Measurements from ENCODE around the gene NXN. TPM values are rescaled to one million over a fixed set of nuclear protein-coding genes. Genes with fewer than 3 reads are reported as not detected.
A peak's percentile ranks its signal among the peaks of the same experiment; 100 is the strongest.
"Not testable (repeated sequence)": the region's sequence is repeated elsewhere in the genome, so short reads cannot be mapped to it uniquely, and the experiment has no call there.

The NXN gene
- total and polyA plus RNA-seq, 4 donors = 25.7 to 60.6 (median 44.0) TPM

DNA sequence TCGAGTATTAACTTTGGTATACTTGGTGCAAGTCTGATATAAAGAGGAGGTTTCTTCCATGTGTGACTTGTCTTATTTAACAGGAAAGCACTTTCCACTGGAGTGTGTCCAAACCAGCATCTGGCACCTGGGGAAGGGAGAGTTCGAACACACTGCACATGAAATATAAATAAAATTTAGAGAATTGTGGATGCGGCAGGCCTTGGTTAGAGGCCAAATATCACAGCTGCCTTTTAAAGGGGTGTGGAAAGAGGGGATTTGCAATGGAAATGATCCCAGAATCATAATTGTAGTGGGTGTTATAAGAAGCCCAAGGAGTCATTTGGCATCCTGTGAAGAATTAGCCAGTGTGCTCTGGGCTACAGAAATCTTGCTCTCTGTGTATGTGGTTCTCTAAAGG is 4.3 kb upstream of the NXN start:
- Histone ChIP-seq H3K4me3 (ENCODE audit: low read depth, low read length) (no peak overlapping the region), H3K27me3 (ENCODE audit: control insufficient read depth, insufficient read depth, low read length) (no peaks in the 10 kb centered on the region), H3K36me3 (ENCODE audit: control insufficient read depth, insufficient read depth, low read length) (no peaks in the 10 kb centered on the region), H3K9me3 (ENCODE audit: control insufficient read depth, insufficient read depth, low read length) (no peaks in the 10 kb centered on the region), H3K4me1 (ENCODE audit: control insufficient read depth, insufficient read depth, low read length) (peaks cover 12% of the 10 kb centered on the region), H3K27ac (ENCODE audit: low read depth, low read length) (no peak overlapping the region)
- DNase-seq (ENCODE audit: low read depth in 4 of 6, low spot score in 6 of 6) = peak in 2 of 6 donors; percentile 69 to 81
- WGBS (ENCODE audit: insufficient coverage) = 83% methylated on average over 1 of the region's 3 CpGs

DNA sequence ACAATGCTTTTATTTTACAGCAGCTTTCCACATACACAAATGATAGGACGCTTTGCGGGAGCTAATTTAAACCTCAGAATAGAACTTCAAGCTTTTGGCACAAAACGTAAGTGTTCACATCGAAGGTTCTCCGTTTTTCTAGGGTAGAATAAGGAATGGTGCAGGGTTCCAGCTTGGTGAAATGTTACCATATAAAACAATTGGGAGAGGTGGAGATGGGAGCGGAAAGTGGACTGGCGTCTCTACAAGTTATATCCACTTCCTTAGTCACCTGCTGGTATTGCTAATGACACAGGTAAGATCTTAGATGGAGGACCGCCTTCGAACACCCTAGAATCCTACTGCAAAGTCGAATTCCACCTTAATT is 1.7 kb upstream of the NXN start:
- no peak for DNase-seq (ENCODE audit: low read depth in 4 of 6, low spot score in 6 of 6)
- Histone ChIP-seq H3K27me3 (ENCODE audit: control insufficient read depth, insufficient read depth, low read length) (peaks cover 2% of the 10 kb centered on the region), H3K9me3 (ENCODE audit: control insufficient read depth, insufficient read depth, low read length) (no peaks in the 10 kb centered on the region), H3K36me3 (ENCODE audit: control insufficient read depth, insufficient read depth, low read length) (no peaks in the 10 kb centered on the region), H3K4me3 (ENCODE audit: low read depth, low read length) (peak overlapping the region; percentile 31), H3K27ac (ENCODE audit: low read depth, low read length) (no peak overlapping the region), H3K4me1 (ENCODE audit: control insufficient read depth, insufficient read depth, low read length) (peaks cover 21% of the 10 kb centered on the region)
- 27% methylated on average over 6 of the region's 10 CpGs for WGBS (ENCODE audit: insufficient coverage)

DNA sequence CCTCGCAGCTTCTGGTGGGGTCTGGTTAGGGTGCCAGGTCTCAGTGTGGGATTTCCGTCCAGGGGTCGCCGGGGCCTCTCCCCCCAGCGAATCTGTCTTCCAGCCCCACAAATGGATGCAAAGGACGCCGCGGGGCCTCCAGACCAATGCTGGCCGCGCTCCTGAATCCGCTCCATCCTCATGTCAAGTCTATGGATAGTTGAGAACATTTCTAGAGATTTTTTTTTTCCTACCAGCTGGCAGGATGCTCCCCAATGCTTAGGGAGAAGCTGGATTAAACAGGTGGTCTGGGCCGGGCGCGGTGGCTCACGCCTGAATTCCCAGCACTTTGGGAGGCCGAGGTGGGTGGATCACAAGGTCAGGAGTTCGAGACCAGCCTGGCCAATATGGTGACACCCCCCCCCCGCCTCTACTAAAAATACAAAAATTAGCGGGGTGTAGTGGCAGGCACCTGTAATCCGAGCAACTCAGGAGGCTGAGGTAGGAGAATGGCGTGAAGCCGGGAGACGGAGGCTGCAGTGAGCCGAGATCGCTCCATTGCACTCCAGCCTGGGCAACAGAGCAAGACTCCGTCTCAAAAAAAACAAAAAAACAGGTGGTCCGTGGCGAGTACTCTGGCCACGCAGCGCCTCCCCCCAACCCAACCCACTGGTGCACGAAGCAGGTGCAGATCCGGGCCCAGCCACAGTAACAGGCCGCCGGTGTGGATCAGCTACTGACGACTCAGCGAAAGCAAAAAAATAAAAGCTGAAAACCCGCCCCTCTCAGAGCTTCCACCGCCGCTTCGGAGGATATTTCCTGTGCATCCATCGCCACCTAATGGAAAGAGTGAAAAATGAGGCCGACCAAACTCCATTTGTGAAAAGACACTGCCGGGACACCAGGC is 1.1 kb upstream of the NXN start:
- no peaks in the 10 kb centered on the region for H3K36me3 ChIP-seq (ENCODE audit: control insufficient read depth, insufficient read depth, low read length)
- H3K27me3 ChIP-seq (ENCODE audit: control insufficient read depth, insufficient read depth, low read length) = peaks cover 2% of the 10 kb centered on the region
- H3K4me1 ChIP-seq (ENCODE audit: control insufficient read depth, insufficient read depth, low read length) = peaks cover 21% of the 10 kb centered on the region
- H3K27ac ChIP-seq (ENCODE audit: low read depth, low read length) = peak overlapping the region; percentile 92
- WGBS (ENCODE audit: insufficient coverage) = 17% methylated on average over 25 of the region's 43 CpGs
- H3K4me3 ChIP-seq (ENCODE audit: low read depth, low read length) = peak overlapping the region; percentile 57
- peak in 5 of 6 donors; percentile 84 to 98 (median 91) for DNase-seq (ENCODE audit: low read depth in 4 of 6, low spot score in 6 of 6)
- H3K9me3 ChIP-seq (ENCODE audit: control insufficient read depth, insufficient read depth, low read length) = no peaks in the 10 kb centered on the region

DNA sequence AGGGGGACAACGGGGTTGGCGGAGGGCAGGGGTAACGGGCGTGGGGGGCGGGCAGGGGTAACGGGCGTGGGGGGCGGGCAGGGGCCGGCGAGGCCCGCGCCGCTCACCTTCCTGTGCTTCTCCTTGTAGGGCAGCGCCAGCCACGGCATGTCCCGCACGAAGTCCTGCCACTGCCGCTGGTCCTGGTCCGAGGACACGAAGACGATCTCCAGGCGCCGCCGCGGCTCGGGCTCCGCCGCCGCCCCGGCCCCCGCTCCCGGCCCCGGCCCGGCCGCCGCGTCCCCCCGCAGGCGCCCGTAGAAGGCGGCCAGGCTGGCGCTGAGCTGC is 401 bp downstream of the NXN start:
- peaks cover 2% of the 10 kb centered on the region for H3K27me3 ChIP-seq (ENCODE audit: control insufficient read depth, insufficient read depth, low read length)
- under 1% methylated on average over 42 of the region's 42 CpGs for WGBS (ENCODE audit: insufficient coverage)
- H3K9me3 ChIP-seq (ENCODE audit: control insufficient read depth, insufficient read depth, low read length) = no peaks in the 10 kb centered on the region
- H3K36me3 ChIP-seq (ENCODE audit: control insufficient read depth, insufficient read depth, low read length) = no peaks in the 10 kb centered on the region
- DNase-seq (ENCODE audit: low read depth in 4 of 6, low spot score in 6 of 6) = no peak
- H3K27ac ChIP-seq (ENCODE audit: low read depth, low read length) = peak overlapping the region; percentile 40
- H3K4me1 ChIP-seq (ENCODE audit: control insufficient read depth, insufficient read depth, low read length) = peaks cover 21% of the 10 kb centered on the region
- H3K4me3 ChIP-seq (ENCODE audit: low read depth, low read length) = peak overlapping the region; percentile 38

DNA sequence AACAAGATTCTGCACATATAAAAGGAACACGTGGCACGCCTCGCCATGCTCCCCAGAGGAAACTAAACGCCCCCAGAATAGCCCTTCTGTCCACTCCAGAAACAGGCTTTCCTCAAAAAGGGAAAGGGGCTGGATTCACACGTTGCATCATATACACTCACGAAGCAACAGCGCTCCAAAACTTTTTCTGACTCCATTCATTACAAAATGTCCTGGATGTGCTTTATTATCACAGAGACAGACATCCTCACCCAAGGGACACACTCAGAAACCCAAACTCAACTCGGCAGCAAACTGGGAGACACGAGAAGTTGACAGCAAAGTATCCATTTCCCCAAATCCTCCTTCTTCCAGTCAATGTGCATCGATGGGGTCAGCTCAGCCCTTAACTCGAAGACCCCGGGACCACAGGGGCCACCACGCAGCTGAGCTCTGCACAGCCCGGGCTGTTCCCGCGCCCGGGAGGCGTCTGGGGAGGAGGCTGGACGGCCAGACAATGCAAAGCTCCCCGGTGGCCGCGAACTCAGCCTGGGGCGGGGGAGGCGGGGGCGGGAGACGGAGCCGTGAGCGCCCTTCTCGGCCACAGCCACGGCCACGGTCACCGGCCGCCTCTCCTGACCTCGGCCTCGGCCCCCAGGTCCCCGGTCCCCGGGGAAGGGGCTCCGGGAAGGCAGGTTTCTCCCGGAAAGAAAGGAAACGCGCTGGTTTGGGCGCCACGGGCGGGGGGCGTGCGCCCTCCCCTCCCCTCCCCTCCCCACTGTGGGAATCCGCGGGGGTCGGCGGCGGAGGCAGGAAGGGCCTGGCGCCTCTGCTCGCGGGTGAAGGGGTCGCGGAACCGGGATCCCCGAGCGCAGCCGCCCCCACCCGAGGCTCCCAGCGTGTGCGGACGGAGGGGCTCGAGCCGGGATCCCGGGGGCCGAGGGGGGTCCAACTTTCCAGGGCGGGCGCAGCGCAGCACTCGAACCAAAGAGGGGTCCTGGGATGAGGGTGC is 1.2 kb downstream of the NXN start:
- H3K27me3 ChIP-seq (ENCODE audit: control insufficient read depth, insufficient read depth, low read length) = peaks cover 2% of the 10 kb centered on the region
- WGBS (ENCODE audit: insufficient coverage) = 1% methylated on average over 56 of the region's 72 CpGs
- peaks cover 21% of the 10 kb centered on the region for H3K4me1 ChIP-seq (ENCODE audit: control insufficient read depth, insufficient read depth, low read length)
- H3K9me3 ChIP-seq (ENCODE audit: control insufficient read depth, insufficient read depth, low read length) = no peaks in the 10 kb centered on the region
- H3K4me3 ChIP-seq (ENCODE audit: low read depth, low read length) = peak overlapping the region; percentile 63
- no peaks in the 10 kb centered on the region for H3K36me3 ChIP-seq (ENCODE audit: control insufficient read depth, insufficient read depth, low read length)
- H3K27ac ChIP-seq (ENCODE audit: low read depth, low read length) = peak overlapping the region; percentile 61
- peak in 2 of 6 donors; percentile 44 to 53 for DNase-seq (ENCODE audit: low read depth in 4 of 6, low spot score in 6 of 6)

DNA sequence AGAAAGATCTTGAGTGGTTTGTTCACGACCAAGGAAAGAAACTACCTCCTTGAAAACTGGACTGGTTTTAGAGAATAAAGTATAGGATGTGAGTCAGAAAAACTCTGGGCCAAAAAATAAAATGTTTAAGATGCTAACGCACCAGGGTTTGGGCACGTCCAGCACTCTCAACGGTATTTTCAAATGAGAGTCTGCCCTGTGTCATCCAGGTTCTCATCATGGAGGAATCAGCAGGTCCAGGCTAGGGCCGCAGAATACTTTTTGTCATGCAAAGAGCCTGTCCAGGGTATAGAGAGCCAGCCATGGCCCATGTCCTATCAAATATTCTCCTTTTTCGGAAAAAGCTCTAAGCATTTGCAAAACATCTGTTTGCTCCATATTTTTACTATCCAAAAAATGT is 2.4 kb downstream of the NXN start:
- Histone ChIP-seq H3K36me3 (ENCODE audit: control insufficient read depth, insufficient read depth, low read length) (no peaks in the 10 kb centered on the region), H3K9me3 (ENCODE audit: control insufficient read depth, insufficient read depth, low read length) (no peaks in the 10 kb centered on the region), H3K27ac (ENCODE audit: low read depth, low read length) (no peak overlapping the region), H3K4me1 (ENCODE audit: control insufficient read depth, insufficient read depth, low read length) (peaks cover 21% of the 10 kb centered on the region), H3K27me3 (ENCODE audit: control insufficient read depth, insufficient read depth, low read length) (peaks cover 2% of the 10 kb centered on the region), H3K4me3 (ENCODE audit: low read depth, low read length) (no peak overlapping the region)
- WGBS (ENCODE audit: insufficient coverage) = 74% methylated on average over 6 of the region's 6 CpGs
- DNase-seq (ENCODE audit: low read depth in 4 of 6, low spot score in 6 of 6) = no peak

DNA sequence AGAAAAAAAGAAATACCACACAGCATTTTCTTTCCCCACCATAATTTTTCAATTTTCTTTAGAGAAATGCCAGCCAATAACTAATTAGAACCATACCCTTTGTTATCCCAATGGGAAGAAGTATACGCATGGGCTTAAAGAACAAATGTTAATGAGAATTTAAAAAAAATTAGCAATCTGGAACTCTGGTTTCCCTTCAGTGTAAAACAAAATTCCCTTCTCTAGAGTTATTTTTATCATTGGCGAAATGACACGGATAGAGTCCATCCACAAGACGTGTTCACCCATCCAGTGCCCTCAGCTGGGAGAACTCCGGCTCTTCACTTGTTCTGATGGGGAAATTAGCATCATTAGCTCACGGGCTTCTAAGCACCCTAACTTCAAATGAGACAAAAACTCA is 3.3 kb downstream of the NXN start:
- H3K27me3 ChIP-seq (ENCODE audit: control insufficient read depth, insufficient read depth, low read length) = peaks cover 2% of the 10 kb centered on the region
- H3K36me3 ChIP-seq (ENCODE audit: control insufficient read depth, insufficient read depth, low read length) = no peaks in the 10 kb centered on the region
- WGBS (ENCODE audit: insufficient coverage) = no CpG with 5 or more reads among the region's 6 CpGs
- peaks cover 22% of the 10 kb centered on the region for H3K4me1 ChIP-seq (ENCODE audit: control insufficient read depth, insufficient read depth, low read length)
- no peak overlapping the region for H3K4me3 ChIP-seq (ENCODE audit: low read depth, low read length)
- no peaks in the 10 kb centered on the region for H3K9me3 ChIP-seq (ENCODE audit: control insufficient read depth, insufficient read depth, low read length)
- no peak overlapping the region for H3K27ac ChIP-seq (ENCODE audit: low read depth, low read length)
- DNase-seq (ENCODE audit: low read depth in 4 of 6, low spot score in 6 of 6) = no peak

DNA sequence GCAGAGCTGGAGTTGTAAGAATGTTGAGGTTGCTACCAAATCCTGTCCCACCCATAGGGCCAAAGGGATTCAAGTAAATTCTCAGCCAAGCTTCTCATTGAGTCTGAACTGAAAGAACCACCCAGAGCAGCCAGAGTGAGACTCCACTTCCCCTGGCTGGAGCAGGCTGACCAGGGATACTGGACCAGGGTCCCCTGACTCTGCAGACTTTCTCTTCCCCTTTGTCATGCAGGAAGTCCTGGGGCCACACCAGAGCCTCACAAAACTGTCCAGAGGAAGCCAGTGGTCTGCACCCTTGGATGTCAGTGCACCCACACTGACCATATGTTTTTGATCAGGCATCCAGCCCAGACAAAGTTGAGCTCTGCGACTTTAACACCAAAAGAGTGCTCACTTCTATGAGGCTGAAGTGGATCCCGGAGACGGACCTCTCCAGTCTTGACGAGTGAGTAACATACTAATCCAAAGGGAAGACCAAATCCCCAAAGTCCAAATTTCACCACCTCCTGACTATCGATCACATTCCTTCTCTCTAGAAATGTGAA is 4.1 kb downstream of the NXN start:
- 59% methylated on average over 4 of the region's 5 CpGs for WGBS (ENCODE audit: insufficient coverage)
- DNase-seq (ENCODE audit: low read depth in 4 of 6, low spot score in 6 of 6) = no peak
- Histone ChIP-seq H3K9me3 (ENCODE audit: control insufficient read depth, insufficient read depth, low read length) (no peaks in the 10 kb centered on the region), H3K4me1 (ENCODE audit: control insufficient read depth, insufficient read depth, low read length) (peaks cover 18% of the 10 kb centered on the region), H3K36me3 (ENCODE audit: control insufficient read depth, insufficient read depth, low read length) (no peaks in the 10 kb centered on the region), H3K27ac (ENCODE audit: low read depth, low read length) (peak overlapping the region; percentile 54), H3K4me3 (ENCODE audit: low read depth, low read length) (peak overlapping the region; percentile 4), H3K27me3 (ENCODE audit: control insufficient read depth, insufficient read depth, low read length) (peaks cover 2% of the 10 kb centered on the region)

DNA sequence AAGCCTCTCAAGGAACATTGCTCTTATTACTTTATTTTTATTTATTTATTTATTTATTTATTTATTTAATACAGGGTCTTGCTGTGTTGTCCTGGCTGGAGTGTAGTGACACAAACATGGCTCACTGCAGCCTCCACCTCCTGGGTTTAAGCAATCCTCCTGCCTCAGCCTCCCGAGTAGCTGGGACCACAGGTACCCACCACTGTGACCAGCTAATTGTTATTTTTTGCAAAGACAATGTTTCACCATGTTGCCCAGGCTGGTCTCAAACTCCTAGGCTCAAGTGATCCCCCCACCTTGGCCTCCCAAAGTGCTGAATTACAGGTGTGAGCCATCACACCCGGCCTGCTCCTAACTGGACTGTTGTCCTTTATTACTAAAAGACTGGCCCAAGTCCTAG is 4.8 kb downstream of the NXN start:
- not testable (repeated sequence) for H3K27me3 ChIP-seq (ENCODE audit: control insufficient read depth, insufficient read depth, low read length); H3K36me3 ChIP-seq (ENCODE audit: control insufficient read depth, insufficient read depth, low read length); H3K9me3 ChIP-seq (ENCODE audit: control insufficient read depth, insufficient read depth, low read length); DNase-seq (ENCODE audit: low read depth in 4 of 6, low spot score in 6 of 6); H3K4me3 ChIP-seq (ENCODE audit: low read depth, low read length)
- Histone ChIP-seq H3K4me1 (ENCODE audit: control insufficient read depth, insufficient read depth, low read length) (peaks cover 11% of the 10 kb centered on the region), H3K27ac (ENCODE audit: low read depth, low read length) (peak overlapping the region; percentile 29)
- WGBS (ENCODE audit: insufficient coverage) = 100% methylated on average over 2 of the region's 2 CpGs

All from spinal cord (tissue), 10 donors.